ENCODE data around the gene SLC8A1. TPM values are rescaled to one million over a fixed set of nuclear protein-coding genes. Genes with fewer than 3 reads are reported as not detected.

SLC8A1 gene
- total RNA-seq, 4 donors from 2014 or later, result 19.6 to 51.2 (median 31.2) TPM

DNA sequence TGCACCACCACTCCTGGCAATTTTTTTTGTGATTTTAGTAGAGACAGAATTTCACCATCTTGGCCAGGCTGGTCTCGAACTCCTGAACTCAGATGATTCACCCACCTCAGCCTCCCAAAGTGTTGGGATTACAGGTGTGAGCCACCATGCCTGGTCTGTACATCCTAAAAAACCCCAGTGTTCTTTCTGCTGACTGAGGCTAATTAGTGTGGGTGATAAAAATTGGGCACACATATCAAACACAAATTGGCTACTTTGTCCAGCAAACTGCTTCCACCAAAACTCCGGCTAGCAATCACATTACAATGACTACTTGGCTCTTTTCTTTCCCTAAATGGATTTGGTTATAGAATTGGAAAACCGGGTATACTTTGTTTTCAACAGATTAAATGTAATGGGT is 153.9 kb downstream of the SLC8A1 start:
- no peaks in the 10 kb centered on the region for H3K36me3 ChIP-seq
- no peaks in the 10 kb centered on the region for H3K4me1 ChIP-seq
- no peaks in the 10 kb centered on the region for H3K9me3 ChIP-seq
- TF ChIP-seq POLR2A (IDR thresholded peaks at IDR 0.05), result no peak
- TF ChIP-seq, protein P1, sequence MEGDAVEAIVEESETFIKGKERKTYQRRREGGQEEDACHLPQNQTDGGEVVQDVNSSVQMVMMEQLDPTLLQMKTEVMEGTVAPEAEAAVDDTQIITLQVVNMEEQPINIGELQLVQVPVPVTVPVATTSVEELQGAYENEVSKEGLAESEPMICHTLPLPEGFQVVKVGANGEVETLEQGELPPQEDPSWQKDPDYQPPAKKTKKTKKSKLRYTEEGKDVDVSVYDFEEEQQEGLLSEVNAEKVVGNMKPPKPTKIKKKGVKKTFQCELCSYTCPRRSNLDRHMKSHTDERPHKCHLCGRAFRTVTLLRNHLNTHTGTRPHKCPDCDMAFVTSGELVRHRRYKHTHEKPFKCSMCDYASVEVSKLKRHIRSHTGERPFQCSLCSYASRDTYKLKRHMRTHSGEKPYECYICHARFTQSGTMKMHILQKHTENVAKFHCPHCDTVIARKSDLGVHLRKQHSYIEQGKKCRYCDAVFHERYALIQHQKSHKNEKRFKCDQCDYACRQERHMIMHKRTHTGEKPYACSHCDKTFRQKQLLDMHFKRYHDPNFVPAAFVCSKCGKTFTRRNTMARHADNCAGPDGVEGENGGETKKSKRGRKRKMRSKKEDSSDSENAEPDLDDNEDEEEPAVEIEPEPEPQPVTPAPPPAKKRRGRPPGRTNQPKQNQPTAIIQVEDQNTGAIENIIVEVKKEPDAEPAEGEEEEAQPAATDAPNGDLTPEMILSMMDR (IDR thresholded peaks at IDR 0.05), result no peak
- H3K4me3 ChIP-seq, result no peak overlapping the region
- DNase-seq, result no peak
- H3K27ac ChIP-seq, result no peak overlapping the region
- no peaks in the 10 kb centered on the region for H3K27me3 ChIP-seq

DNA sequence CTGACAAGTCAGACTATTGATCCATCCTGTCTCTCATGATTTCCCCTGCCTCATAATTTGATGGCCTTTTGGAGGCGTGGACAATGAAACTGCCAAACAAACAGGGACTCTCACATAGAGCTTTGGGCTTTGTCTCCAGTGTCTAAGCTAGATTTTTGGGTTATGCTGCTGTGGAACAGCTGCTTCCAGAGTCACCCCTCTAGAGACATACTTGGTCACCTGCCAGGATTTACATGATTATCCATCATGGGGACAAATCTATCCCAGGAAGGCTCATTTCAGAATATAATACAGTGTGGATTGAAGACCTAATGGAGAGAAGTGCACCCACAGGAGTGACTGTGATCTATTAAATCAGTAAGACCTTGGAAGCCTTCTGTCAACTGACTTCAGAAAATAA is 159.6 kb downstream of the SLC8A1 start:
- Histone ChIP-seq H3K27ac (no peak overlapping the region), H3K4me1 (no peaks in the 10 kb centered on the region), H3K36me3 (no peaks in the 10 kb centered on the region), H3K4me3 (no peak overlapping the region), H3K9me3 (no peaks in the 10 kb centered on the region), H3K27me3 (no peaks in the 10 kb centered on the region)
- no peak for TF ChIP-seq POLR2A (IDR thresholded peaks at IDR 0.05)
- TF ChIP-seq, protein P1 (IDR thresholded peaks at IDR 0.05), result no peak
- DNase-seq, result no peak

DNA sequence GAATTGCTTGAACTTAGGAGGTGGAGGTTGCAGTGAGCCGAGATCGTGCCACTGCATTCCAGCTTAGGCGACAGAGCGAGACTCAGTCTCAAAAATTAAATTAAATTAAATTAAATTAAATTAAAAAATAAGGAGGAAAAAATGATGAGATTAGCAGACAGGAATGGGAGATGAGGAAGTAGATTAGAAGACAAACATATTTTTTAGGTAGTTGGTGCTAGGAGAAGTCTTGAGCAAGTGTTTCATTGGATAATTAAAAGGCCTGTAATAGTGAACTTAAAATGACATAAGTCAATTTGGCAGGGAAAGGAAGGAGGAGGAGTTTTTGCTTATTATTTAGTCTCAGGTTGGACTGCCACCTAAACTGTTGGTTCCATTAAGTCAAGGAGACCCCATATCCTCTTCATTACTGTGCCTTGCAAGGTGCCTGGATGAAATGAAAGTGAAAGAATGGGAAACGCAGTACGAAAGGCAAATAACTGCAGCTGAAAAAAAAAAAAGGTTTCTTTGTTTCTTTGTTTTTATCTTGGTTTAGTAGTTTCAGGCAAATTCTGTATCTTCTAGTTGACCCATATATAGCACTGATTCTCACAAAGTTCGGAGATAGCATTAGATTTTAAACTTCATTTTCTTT is 162.0 kb downstream of the SLC8A1 start:
- H3K36me3 ChIP-seq, result no peaks in the 10 kb centered on the region
- peak overlapping the region in 1 of 4 donors; percentile 10 for H3K4me3 ChIP-seq
- no peaks in the 10 kb centered on the region for H3K4me1 ChIP-seq
- TF ChIP-seq, protein P1 (IDR thresholded peaks at IDR 0.05), result no peak
- no peak for TF ChIP-seq POLR2A (IDR thresholded peaks at IDR 0.05)
- no peak overlapping the region for H3K27ac ChIP-seq
- H3K27me3 ChIP-seq, result no peaks in the 10 kb centered on the region
- DNase-seq, result no peak
- H3K9me3 ChIP-seq, result no peaks in the 10 kb centered on the region

DNA sequence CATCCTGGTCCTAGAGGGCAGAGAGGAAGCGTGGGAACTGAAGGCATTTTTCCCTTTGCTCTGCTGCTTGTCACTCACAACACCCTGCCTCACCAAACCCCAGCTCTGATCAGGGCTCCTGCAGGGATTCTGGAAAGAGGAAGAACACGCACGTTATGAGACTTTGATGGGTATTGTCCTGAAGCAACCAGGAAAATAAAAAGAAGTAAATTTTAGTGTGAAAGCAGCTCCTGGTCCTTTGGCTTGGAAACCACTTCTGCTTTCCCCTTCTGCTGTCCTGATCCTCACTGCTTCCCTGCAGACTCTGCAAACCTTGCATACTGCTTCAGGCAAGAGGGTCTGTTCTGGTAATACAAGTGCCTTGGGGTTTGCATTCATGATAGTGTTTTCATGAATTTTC is 164.1 kb downstream of the SLC8A1 start:
- Histone ChIP-seq H3K36me3 (no peaks in the 10 kb centered on the region), H3K9me3 (no peaks in the 10 kb centered on the region), H3K4me3 (no peak overlapping the region), H3K27me3 (no peaks in the 10 kb centered on the region), H3K27ac (no peak overlapping the region), H3K4me1 (no peaks in the 10 kb centered on the region)
- no peak for DNase-seq
- TF ChIP-seq POLR2A (IDR thresholded peaks at IDR 0.05), result no peak
- TF ChIP-seq, protein P1 (IDR thresholded peaks at IDR 0.05), result no peak

DNA sequence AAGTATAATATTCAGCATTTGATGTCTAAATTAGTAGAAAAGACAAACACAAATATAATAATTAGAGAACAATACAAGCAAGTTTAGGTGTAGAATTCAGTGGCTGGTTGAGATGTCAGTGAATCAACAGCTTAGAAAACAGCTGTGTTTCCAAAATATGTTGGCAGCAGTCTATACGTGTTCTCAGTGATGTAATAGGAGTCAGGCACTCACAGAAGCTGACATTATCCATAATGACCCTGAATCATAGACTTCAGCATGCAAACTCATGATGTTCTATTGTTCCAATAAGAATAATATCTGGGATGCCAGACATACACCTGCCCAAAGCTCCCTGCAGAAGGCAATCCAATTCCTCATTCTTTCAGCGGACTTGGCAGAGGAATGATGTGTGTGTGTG is 164.7 kb downstream of the SLC8A1 start:
- TF ChIP-seq POLR2A (IDR thresholded peaks at IDR 0.05), result no peak
- TF ChIP-seq, protein P1 (IDR thresholded peaks at IDR 0.05), result no peak
- DNase-seq, result no peak
- no peak overlapping the region for H3K27ac ChIP-seq
- H3K36me3 ChIP-seq, result no peaks in the 10 kb centered on the region
- H3K4me3 ChIP-seq, result no peak overlapping the region
- H3K4me1 ChIP-seq, result no peaks in the 10 kb centered on the region
- no peaks in the 10 kb centered on the region for H3K9me3 ChIP-seq
- H3K27me3 ChIP-seq, result no peaks in the 10 kb centered on the region

DNA sequence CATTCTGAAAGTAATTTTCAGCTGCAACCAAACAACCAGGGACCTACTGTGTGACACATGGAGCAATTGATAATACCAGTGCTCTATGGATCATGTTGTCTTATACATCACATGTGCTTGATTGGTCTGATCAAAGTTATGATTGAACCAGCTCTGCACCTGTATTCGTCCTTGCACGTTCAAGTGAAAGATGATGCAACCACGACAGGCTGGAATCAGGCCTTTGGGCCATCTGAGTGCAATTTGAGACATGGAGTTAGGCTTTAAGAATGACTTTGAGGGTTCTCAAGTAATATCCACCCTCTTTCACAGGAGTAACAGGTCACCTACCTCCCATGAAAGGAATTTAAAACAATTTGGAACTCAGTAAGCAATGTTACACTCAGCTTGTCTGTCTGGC is 165.2 kb downstream of the SLC8A1 start:
- Histone ChIP-seq H3K36me3 (no peaks in the 10 kb centered on the region), H3K27ac (no peak overlapping the region), H3K4me1 (no peaks in the 10 kb centered on the region), H3K27me3 (no peaks in the 10 kb centered on the region), H3K9me3 (no peaks in the 10 kb centered on the region), H3K4me3 (no peak overlapping the region)
- no peak for DNase-seq
- TF ChIP-seq, protein P1 (IDR thresholded peaks at IDR 0.05), result no peak
- TF ChIP-seq POLR2A (IDR thresholded peaks at IDR 0.05), result no peak

All from Peyer's patch (tissue), 4 donors.